HG02623 (cell line): ENCODE data around the gene KASH5.

Experiments used
- ATAC-seq: cut with Tn5 transposase; IDR thresholded peaks from one replicate; pipeline ENCODE4 v1.9.1; 2021; ENCODE audit warnings: moderate library complexity; ENCODE audit not compliant: unreplicated experiment

The KASH5 gene

DNA sequence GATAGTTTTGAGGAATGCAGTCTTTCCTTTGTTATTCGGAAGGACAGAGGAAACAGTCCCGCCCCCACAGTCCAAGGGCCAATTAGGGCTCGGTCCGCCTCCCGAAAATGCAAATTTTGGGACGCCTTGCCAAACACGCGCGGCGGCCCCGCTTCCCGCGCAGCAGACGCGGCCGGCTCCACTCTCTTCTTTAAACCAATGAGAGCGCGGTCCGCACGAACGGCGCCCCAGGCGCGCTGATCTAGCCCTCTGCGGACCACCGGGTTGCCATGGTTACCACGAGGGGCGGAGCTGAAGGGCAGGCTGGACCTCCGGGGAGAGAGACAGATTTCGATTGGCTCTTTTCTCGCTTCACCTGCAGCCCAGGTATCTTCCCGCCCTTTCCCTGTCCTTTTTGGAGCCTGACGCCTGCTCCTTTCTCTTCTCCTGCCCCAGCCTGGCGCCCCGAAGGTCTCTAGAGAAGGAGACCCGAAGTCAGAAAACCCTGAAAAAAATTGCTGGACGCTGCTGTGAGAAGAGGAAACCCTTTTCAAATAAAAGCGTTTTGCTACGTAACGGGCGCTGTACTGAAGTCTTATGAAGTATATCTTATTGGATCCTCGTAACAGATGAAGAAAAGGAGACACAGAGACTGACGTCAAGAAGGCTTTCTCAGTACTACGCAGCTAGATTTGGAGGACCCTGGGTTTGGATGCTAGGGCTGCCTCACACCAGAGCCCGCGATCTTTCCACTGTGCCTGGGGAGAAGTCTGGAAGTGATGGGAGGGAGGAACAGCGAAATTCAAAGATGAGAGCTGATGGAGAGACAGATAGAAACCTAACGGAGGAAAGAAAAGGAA, 33.2 kb downstream of the KASH5 start:
- no peak for ATAC-seq

GRCh38 chr19:49421878-49422202, 33.8 kb downstream of the KASH5 start:
- ATAC-seq, result no peak

- no peak for ATAC-seq
Measured at GRCh38 chr19:49422407-49423070, 34.5 kb downstream of the KASH5 start.

GRCh38 chr19:49423071-49423984, 35.3 kb downstream of the KASH5 start, which contains the start of gene PTH2:
Gene PTH2 (minus strand): TSS chr19:49423441. CDS start chr19:49423339, 102 bp downstream.
- ATAC-seq, result no peak

- no peak for ATAC-seq
Measured at GRCh38 chr19:49423985-49424303, 35.9 kb downstream of the KASH5 start.

DNA sequence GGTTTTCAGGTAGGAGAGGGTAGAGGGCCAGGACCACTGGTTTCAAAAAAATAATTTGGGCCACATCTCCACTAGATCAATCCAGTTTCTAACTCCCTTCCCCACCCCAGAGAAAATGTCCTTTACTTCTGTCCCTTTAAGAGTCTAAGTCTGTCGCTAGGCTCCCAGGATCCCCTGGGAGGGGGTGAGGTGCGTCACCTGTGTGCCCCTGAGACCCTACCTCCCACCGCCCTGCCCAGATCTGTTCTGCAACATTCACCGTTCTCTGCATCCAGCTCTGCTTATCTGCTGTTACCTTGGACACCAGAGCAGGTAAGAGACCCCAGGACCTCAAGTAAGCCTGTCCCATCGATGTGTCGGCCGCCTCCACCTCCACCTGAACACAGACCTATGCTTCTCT, 37.1 kb downstream of the KASH5 start, which contains the start of gene GFY:
Gene GFY, plus strand, starts transcription at position 211 of the 400 bp plus-strand sequence. CDS start 1,043 bp downstream, outside the sequence.
- ATAC-seq, result no peak

GRCh38 chr19:49425922-49426592, 38.0 kb downstream of the KASH5 start:
- ATAC-seq, result no peak

- no peak for ATAC-seq
Measured at GRCh38 chr19:49427339-49427738, 39.3 kb downstream of the KASH5 start.

DNA sequence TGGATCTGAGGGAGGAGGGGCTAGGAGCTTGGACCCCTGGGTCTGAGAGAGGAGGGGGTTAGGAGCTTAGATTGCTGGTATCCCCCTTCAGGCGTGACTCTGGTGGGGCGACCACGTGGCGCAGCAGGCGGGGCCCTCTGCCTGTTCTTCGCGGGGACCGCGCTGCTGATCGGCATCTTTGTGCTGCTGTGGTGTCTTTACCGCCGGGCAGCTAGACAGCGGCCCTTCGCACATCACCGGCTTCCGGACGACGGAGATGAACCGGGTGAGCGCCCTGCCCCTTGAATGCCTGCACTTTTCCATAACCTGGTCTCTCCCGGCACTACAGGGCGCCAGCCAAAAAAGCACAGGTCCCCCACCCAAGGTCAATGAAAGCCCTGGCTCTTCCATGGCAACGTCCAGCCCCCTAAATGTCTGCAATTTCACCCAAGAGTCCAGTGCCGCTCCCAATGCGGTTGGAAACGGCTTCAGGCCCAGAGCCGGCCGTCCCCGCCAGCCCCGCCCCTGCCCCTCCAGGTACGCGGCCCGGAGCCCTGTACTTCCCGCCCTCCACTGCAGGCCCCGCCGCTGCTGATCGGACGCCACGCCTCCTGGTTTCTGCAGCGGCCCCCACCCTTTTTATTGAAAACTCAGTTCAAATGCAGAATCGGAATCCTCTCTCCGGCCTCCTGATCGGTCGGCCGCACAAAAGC, 40.0 kb downstream of the KASH5 start:
- no peak for ATAC-seq

DNA sequence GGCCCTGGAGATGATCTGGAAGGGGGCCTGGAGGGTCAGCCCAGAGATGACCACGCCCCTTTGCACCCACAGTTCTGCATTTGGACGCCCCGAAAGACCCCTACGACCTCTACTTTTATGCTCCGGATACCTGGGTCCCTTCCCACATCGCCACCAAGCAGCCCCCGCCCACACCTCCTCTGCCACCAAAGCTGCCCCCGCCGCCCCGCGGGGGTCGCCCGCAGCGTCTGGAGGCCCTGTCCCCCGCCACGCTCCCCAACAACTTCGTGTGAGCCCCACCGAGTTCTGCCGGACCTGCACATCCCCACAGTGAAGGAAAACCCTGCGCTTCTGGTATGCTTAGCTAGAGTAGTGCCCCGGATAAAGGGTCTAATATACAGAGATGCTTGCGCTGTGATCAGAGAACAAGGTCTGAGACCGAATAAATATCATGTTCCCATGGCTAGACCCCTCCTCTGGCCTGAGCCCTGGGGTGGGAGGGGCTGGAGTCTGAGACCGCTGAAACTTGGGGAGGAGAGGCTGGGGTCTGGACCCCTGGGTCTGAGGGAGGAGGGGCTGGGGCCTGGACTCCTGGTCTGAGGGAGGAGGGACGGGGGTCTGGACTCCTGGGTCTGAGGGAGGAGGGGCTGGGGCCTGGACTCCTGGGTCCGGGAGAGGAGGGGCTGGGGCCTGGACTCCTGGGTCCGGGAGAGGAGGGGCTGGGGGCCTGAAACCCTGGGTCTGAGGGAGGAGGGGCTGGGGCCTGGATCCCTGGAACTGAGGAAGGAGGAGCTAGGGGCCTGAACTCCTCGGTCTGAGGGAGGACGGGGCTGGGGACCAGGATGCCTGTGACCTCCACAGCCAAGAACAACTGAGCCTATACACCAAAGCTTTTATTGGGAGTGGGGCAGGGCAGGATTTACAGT, 40.8 kb downstream of the KASH5 start:
- no peak for ATAC-seq

- no peak for ATAC-seq
Measured at GRCh38 chr19:49430172-49430677, 42.2 kb downstream of the KASH5 start.

DNA sequence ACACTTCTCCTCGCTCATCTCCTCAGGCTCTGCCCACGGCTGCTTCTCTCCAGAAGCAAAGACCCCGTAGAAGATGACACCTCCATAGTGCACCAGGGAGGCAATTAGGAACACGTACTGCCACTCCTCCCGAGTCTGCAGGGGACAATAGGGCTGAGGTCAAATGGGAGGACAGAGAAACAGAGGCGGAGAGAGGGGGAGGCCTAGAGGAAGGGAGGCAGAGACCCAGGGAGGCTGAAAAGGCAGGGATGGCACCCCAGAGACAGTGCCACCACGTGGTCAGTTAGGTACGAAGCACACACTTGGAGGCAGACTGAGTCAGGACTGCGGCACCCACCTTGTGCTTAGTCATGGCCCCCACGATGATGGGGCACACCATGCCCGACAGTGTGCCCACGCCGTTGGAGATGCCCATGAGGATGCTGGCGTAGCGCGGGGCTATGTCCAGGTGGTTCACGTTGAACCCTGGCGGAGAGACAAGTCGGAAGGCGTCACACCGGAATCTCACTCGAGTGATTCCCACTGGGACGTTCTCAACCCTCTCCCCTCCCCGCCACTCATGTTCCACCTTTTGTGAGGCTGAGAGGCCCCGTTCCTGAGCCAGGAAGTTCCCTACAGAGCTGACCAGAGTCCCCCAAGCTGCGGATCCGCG, 42.8 kb downstream of the KASH5 start:
- ATAC-seq, result no peak

DNA sequence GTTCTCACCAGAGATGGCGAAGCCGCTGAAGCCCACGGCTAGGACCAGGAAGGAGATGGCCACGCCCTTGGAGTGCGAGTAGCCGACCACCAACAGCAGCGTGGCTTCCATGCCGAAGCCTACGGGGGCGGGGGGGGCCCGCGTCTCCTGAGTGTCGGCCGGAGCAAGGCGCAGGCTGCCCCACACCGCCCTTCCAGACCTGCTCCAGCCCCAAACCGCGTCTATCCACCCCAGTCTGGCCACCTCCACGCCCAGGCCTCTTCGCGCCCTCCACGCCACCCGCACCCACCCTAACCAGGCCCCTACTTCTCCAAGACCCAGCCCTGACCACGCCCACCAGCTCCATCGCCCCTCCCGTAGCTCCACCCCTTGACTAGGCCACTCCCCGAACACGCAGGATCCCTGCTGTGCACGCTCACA, 43.3 kb downstream of the KASH5 start:
- no peak for ATAC-seq

DNA sequence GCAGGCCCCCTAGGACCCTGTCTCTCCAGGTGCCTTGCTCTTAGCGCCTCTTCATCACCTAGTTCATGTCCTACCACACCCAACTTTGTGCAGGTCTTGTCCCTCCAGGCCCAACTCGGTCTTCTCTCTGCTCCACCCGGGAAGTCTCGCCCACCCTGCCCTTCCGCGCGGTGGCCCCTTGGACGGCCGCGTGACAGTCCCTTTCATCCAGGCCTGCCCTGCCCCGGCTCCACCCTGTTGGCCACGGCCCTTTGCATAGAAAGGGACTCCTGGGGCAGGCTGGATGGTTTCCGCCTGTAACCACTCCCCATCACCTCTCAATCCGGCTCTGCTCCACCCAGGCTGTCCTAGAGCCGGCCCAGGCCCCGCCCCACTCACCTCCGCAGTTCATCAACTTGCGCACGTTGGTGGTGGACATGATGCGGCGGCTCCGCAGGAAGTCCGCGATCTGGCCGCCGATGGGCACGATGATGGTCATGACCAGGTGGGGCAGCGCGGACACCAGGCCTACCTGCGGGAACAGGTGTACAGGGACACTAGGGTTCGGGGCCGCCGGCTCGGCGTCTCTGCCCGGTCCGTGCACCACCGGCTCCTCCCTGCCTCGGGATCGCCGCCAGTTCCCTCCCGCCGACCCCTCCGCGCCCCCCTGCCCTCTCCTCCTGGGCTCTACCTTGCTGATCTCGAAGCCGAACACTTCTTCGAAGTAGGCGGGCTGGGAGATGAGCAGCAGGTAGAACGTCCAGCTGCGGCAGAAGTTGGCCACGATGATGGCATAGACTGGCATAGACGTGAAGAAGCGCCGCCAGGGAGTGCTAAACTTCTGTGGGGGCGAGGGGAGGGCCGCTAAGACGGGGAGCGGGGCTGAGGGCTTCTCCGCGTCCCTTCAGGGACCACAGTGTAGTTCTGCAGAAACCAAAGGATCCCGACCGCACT, 44.4 kb downstream of the KASH5 start:
- no peak for ATAC-seq

- ATAC-seq, result no peak
Measured at GRCh38 chr19:49433240-49433901, 45.3 kb downstream of the KASH5 start.

- no peak for ATAC-seq
Measured at GRCh38 chr19:49434907-49435583, 47.0 kb downstream of the KASH5 start.
